SK-N-SH (cell line): ENCODE data around the gene SIRPB2. TPM values are rescaled to one million over a fixed set of nuclear protein-coding genes. Genes with fewer than 3 reads are reported as not detected.
A peak's percentile ranks its signal among the peaks of the same experiment; 100 is the strongest.

Experiments used
- CTCF ChIA-PET: fragments of 300-600, 350-600 bp; formaldehyde crosslinking; extraction: SDS; loops from one replicate; lab custom pipeline; 2021; lab: Yijun Ruan, JAX
- POLR2A ChIA-PET: fragments of 350-600 bp; sonication (Branson Sonifier 250); formaldehyde crosslinking; extraction: SDS; loops from one replicate; lab custom pipeline; 2020; ENCODE audit warnings: antibody characterized with exemption, inconsistent platforms; lab: Yijun Ruan, JAX
- DNase-seq: peaks from one replicate; pipeline ENCODE4 v3.0.0; 2012
- H2AFZ ChIP-seq: fragments of 200-600 bp; sonication (generic); 2 replicates; pipeline ENCODE4 v1.8.1; 2016; ENCODE audit warnings: antibody characterized with exemption, mild to moderate bottlenecking, low read depth
- H3F3A ChIP-seq: fragments of 200-600 bp; sonication (generic); replicated peaks from 2 replicates; pipeline ENCODE3; 2016; ENCODE audit warnings: antibody characterized with exemption, mild to moderate bottlenecking; ENCODE audit not compliant: insufficient read depth
- H3K27ac ChIP-seq, 2 experiments: fragments of 200-500 bp in 1 of 2; fragments of 200-600 bp in 1 of 2; sonication (Bioruptor generic) in 1 of 2; sonication (generic), shearing (Covaris generic) in 1 of 2; 2 replicates each; pipeline versions ENCODE4 v1.5.1 to v1.6.1; 2014 to 2016; ENCODE audit warnings: low read depth in 2 of 2, inconsistent platforms in 1 of 2, low read length in 1 of 2, mild to moderate bottlenecking in 1 of 2, mixed read lengths in 1 of 2
- H3K27me3 ChIP-seq: fragments of 200-600 bp; sonication (generic), shearing (Covaris generic); 2 replicates; pipeline ENCODE4 v1.6.1; 2016; ENCODE audit warnings: mixed run types; ENCODE audit not compliant: insufficient read depth
- H3K36me3 ChIP-seq, 2 experiments: fragments of 200-500 bp in 1 of 2; fragments of 200-600 bp in 1 of 2; sonication (Bioruptor generic) in 1 of 2; sonication (generic) in 1 of 2; replicated peaks in 1 of 2; 2 replicates each; pipeline versions ENCODE3 to v1.5.1; 2014 to 2016; ENCODE audit warnings: low read length in 1 of 2, mild to moderate bottlenecking in 1 of 2; ENCODE audit not compliant: insufficient read depth in 2 of 2, control insufficient read depth in 1 of 2
- H3K4me1 ChIP-seq, 2 experiments: fragments of 200-500 bp in 1 of 2; fragments of 200-600 bp in 1 of 2; sonication (Bioruptor generic) in 1 of 2; sonication (generic), shearing (Covaris generic) in 1 of 2; 2 replicates each; pipeline versions ENCODE4 v1.5.1 to v1.6.1; 2014 to 2016; ENCODE audit warnings: low read depth in 1 of 2, low read length in 1 of 2, mixed run types in 1 of 2; ENCODE audit not compliant: insufficient read depth in 2 of 2, control insufficient read depth in 1 of 2
- H3K4me2 ChIP-seq: fragments of 200-600 bp; sonication (generic), shearing (Covaris generic); 2 replicates; pipeline ENCODE4 v1.6.1; 2017; ENCODE audit warnings: mixed run types
- H3K4me3 ChIP-seq, 2 experiments: fragments of 200-500 bp in 1 of 2; fragments of 200-600 bp in 1 of 2; sonication (Bioruptor generic) in 1 of 2; sonication (generic), shearing (Covaris generic) in 1 of 2; 2 replicates each; pipeline versions ENCODE4 v1.5.1 to v1.8.1; 2014 to 2016; ENCODE audit warnings: low read depth in 2 of 2, inconsistent platforms in 1 of 2, low read length in 1 of 2, mild to moderate bottlenecking in 1 of 2, mixed read lengths in 1 of 2, moderate library complexity in 1 of 2
- H3K79me2 ChIP-seq: fragments of 200-600 bp; sonication (generic); 2 replicates; pipeline ENCODE4 v1.8.1; 2017; ENCODE audit warnings: mild to moderate bottlenecking; ENCODE audit not compliant: insufficient read depth
- H3K9ac ChIP-seq: fragments of 200-600 bp; sonication (generic); 2 replicates; pipeline ENCODE4 v1.6.1; 2017; ENCODE audit warnings: mixed run types
- H3K9me2 ChIP-seq: fragments of 200-600 bp; sonication (generic); 2 replicates; pipeline ENCODE4 v1.6.1; 2017; ENCODE audit warnings: mixed run types
- H3K9me3 ChIP-seq: fragments of 200-600 bp; sonication (generic); 2 replicates; pipeline ENCODE4 v1.6.1; 2017; ENCODE audit warnings: mixed run types, mild to moderate bottlenecking, moderate library complexity
- H4K20me1 ChIP-seq: fragments of 200-600 bp; sonication (generic); 2 replicates; pipeline ENCODE4 v1.6.1; 2017; ENCODE audit warnings: mild to moderate bottlenecking, mixed run types; ENCODE audit not compliant: insufficient read depth
- CHD2 ChIP-seq: fragments of 150-350 bp; IDR thresholded peaks from 2 replicates; pipeline ENCODE4 v1.6.1; 2018; ENCODE audit warnings: low read length; ENCODE audit not compliant: partially characterized antibody
- EP300 ChIP-seq, 2 experiments: IDR thresholded peaks; 2 replicates each; pipeline versions ENCODE4 v1.4.0 to v1.6.1; 2012; ENCODE audit warnings: borderline replicate concordance in 1 of 2, low read depth in 1 of 2, low read length in 1 of 2
- FOSL2 ChIP-seq: IDR thresholded peaks from 2 replicates; pipeline ENCODE4 v1.4.0; 2012; ENCODE audit warnings: low read depth, mild to moderate bottlenecking, moderate library complexity, borderline replicate concordance
- FOXJ3 ChIP-seq: sonication (generic); formaldehyde crosslinking; IDR thresholded peaks from 2 replicates; pipeline ENCODE4 v1.5.1; 2020; ENCODE audit warnings: mild to moderate bottlenecking, missing genetic modification reagents
- FOXM1 ChIP-seq: IDR thresholded peaks from 2 replicates; pipeline ENCODE4 v1.4.0; 2012; ENCODE audit warnings: low read depth, mild to moderate bottlenecking
- GABPA ChIP-seq: IDR thresholded peaks from 2 replicates; pipeline ENCODE4 v1.4.0; 2012; ENCODE audit warnings: low read depth, mild to moderate bottlenecking
- MEF2A ChIP-seq: IDR thresholded peaks from 2 replicates; pipeline ENCODE4 v1.4.0; 2012; ENCODE audit warnings: low read depth, borderline replicate concordance
- NRF1 ChIP-seq: IDR thresholded peaks from 2 replicates; pipeline ENCODE4 v1.6.1; 2012; ENCODE audit warnings: low read depth, mild to moderate bottlenecking, low read length
- POLR2AphosphoS5 ChIP-seq: IDR thresholded peaks from 2 replicates; pipeline ENCODE4 v1.6.1; 2012; ENCODE audit warnings: low read depth, low read length
- RAD21 ChIP-seq: IDR thresholded peaks from 2 replicates; pipeline ENCODE4 v1.6.1; 2012; ENCODE audit warnings: mild to moderate bottlenecking, low read length
- RCOR1 ChIP-seq: fragments of 150-350 bp; IDR thresholded peaks from 2 replicates; pipeline ENCODE4 v1.6.1; 2017; ENCODE audit warnings: antibody characterized with exemption, low read length
- RFX5 ChIP-seq: IDR thresholded peaks from 2 replicates; pipeline ENCODE4 v1.6.1; 2012; ENCODE audit warnings: mild to moderate bottlenecking, improper control_type of control experiment, low read length
- RXRA ChIP-seq: IDR thresholded peaks from 2 replicates; pipeline ENCODE4 v1.4.0; 2012; ENCODE audit warnings: low read depth, mild to moderate bottlenecking, borderline replicate concordance
- SMC3 ChIP-seq: IDR thresholded peaks from 2 replicates; pipeline ENCODE4 v1.6.1; 2012; ENCODE audit warnings: low read depth, low read length, improper control_type of control experiment
- TCF12 ChIP-seq: IDR thresholded peaks from 2 replicates; pipeline ENCODE4 v1.4.0; 2012
- TEAD4 ChIP-seq: IDR thresholded peaks from 2 replicates; pipeline ENCODE4 v1.4.0; 2012; ENCODE audit warnings: mild to moderate bottlenecking, borderline replicate concordance; ENCODE audit not compliant: insufficient read depth
- USF1 ChIP-seq: IDR thresholded peaks from 2 replicates; pipeline ENCODE4 v1.4.0; 2012; ENCODE audit warnings: low read depth, borderline replicate concordance
- YY1 ChIP-seq: IDR thresholded peaks from 2 replicates; pipeline ENCODE4 v1.4.0; 2012; ENCODE audit warnings: low read depth, mild to moderate bottlenecking
- WGBS: methylation state at CpG from one replicate; pipeline ENCODE4 v1.1.6; 2017; ENCODE audit warnings: low lambda C conversion rate; 5-methylcytosine and 5-hydroxymethylcytosine counted together
- polyA plus RNA-seq, 3 experiments: library from polyadenylated mRNA; depleted of rRNA; stranded (reverse); fragments of >200 nt; gene quantifications; 2 replicates each; pipeline ENCODE4 v1.2.3, GENCODE V29; 2012
- TF ChIP-seq, protein P1 (sequence below): IDR thresholded peaks from 2 replicates; pipeline ENCODE4 v1.4.0; 2012; ENCODE audit warnings: low read depth, borderline replicate concordance
- TF ChIP-seq, protein P2 (sequence below): IDR thresholded peaks from 2 replicates; pipeline ENCODE4 v1.4.0; 2012; ENCODE audit warnings: low read depth
- TF ChIP-seq, protein P3 (sequence below): fragments of 200-600 bp; sonication (generic); IDR thresholded peaks from 2 replicates; pipeline ENCODE4 v1.6.1; 2017; ENCODE audit warnings: antibody characterized with exemption, mild to moderate bottlenecking, moderate library complexity

Gene SIRPB2
- polyA plus RNA-seq, 1 of the 3 experiments (the other 2 are of a cell fraction): not detected

- Histone ChIP-seq H3K36me3 (peaks cover 4 to 13% of the 10 kb centered on the region in 2 experiments), H3F3A (no peaks in the 10 kb centered on the region), H3K27me3 (no peaks in the 10 kb centered on the region), H3K4me3 (no peak overlapping the region; a peak in 1 of 4 replicates), H3K9me2 (no peaks in the 10 kb centered on the region), H3K79me2 (no peaks in the 10 kb centered on the region), H3K9me3 (no peaks in the 10 kb centered on the region), H2AFZ (no peak overlapping the region), H3K9ac (no peak overlapping the region), H3K4me2 (no peak overlapping the region), H3K4me1 (no peaks in the 10 kb centered on the region), H4K20me1 (no peaks in the 10 kb centered on the region), H3K27ac (no peak overlapping the region)
- WGBS: 32% methylated on average over 5 of the region's 5 CpGs
- peak; percentile 92 for TF ChIP-seq SMC3
- no peak for TF ChIP-seq POLR2AphosphoS5
- TF ChIP-seq MEF2A: no peak
- no peak for TF ChIP-seq FOSL2
- TF ChIP-seq, protein P1, sequence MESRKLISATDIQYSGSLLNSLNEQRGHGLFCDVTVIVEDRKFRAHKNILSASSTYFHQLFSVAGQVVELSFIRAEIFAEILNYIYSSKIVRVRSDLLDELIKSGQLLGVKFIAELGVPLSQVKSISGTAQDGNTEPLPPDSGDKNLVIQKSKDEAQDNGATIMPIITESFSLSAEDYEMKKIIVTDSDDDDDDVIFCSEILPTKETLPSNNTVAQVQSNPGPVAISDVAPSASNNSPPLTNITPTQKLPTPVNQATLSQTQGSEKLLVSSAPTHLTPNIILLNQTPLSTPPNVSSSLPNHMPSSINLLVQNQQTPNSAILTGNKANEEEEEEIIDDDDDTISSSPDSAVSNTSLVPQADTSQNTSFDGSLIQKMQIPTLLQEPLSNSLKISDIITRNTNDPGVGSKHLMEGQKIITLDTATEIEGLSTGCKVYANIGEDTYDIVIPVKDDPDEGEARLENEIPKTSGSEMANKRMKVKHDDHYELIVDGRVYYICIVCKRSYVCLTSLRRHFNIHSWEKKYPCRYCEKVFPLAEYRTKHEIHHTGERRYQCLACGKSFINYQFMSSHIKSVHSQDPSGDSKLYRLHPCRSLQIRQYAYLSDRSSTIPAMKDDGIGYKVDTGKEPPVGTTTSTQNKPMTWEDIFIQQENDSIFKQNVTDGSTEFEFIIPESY: no peak
- no peak for TF ChIP-seq TCF12
- TF ChIP-seq, protein P2, sequence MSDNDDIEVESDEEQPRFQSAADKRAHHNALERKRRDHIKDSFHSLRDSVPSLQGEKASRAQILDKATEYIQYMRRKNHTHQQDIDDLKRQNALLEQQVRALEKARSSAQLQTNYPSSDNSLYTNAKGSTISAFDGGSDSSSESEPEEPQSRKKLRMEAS: no peak
- no peak for TF ChIP-seq YY1
- TF ChIP-seq GABPA: no peak
- TF ChIP-seq FOXJ3 (CRISPR knock-in tag): no peak
- no peak for TF ChIP-seq RCOR1
- TF ChIP-seq TEAD4: no peak
- no peak for TF ChIP-seq RXRA
- TF ChIP-seq NRF1: 0 out of 2 replicates have a peak, but pooled peaks have one; percentile 23
- TF ChIP-seq, protein P3, sequence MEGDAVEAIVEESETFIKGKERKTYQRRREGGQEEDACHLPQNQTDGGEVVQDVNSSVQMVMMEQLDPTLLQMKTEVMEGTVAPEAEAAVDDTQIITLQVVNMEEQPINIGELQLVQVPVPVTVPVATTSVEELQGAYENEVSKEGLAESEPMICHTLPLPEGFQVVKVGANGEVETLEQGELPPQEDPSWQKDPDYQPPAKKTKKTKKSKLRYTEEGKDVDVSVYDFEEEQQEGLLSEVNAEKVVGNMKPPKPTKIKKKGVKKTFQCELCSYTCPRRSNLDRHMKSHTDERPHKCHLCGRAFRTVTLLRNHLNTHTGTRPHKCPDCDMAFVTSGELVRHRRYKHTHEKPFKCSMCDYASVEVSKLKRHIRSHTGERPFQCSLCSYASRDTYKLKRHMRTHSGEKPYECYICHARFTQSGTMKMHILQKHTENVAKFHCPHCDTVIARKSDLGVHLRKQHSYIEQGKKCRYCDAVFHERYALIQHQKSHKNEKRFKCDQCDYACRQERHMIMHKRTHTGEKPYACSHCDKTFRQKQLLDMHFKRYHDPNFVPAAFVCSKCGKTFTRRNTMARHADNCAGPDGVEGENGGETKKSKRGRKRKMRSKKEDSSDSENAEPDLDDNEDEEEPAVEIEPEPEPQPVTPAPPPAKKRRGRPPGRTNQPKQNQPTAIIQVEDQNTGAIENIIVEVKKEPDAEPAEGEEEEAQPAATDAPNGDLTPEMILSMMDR: peak; percentile 92
- no peak for TF ChIP-seq CHD2
- TF ChIP-seq USF1: no peak
- TF ChIP-seq FOXM1: no peak
- no peak for TF ChIP-seq RFX5
- TF ChIP-seq RAD21: peak; percentile 92
- no peak for TF ChIP-seq EP300 (IDR thresholded peaks at IDR 0.05; ENCODE audit: borderline replicate concordance in 1 of 2, low read depth in 1 of 2, low read length in 1 of 2)
- peak; percentile 75 for DNase-seq
- ChIA-PET CTCF (interaction anchor here (0.6 to 5.5 kb wide), 36 partner anchors 10 to 228 kb away, joined by 3 to 31 read pairs (median 5); partner anchors contain the start of genes FKBP1A and NSFL1C), POLR2A (no interaction called here)
Measured at GRCh38 chr20:1437235-1437904, 53.9 kb downstream of the SIRPB2 start.
